Transverse colon (tissue), 4 donors: ENCODE results near the gene ANO7.

Experiments
- CTCF ChIP-seq, 5 experiments: fragments of 200-600 bp in 3 of 5; fragments of 450-650 bp in 2 of 5; sonication (generic) in 3 of 5; IDR thresholded peaks; 1 replicate in 2 of 5; 2 replicates in 3 of 5; pipeline ENCODE4 v1.5.1; 2016 to 2017; ENCODE audit warnings: antibody characterized with exemption in 5 of 5, inconsistent platforms in 3 of 5, mild to moderate bottlenecking in 2 of 5, moderate library complexity in 1 of 5
- POLR2A ChIP-seq: fragments of 450-650 bp; IDR thresholded peaks from one replicate; pipeline ENCODE4 v1.6.1; 2016; ENCODE audit warnings: antibody characterized with exemption, mild to moderate bottlenecking, moderate library complexity
- POLR2AphosphoS5 ChIP-seq, 3 donors: sonication (generic); formaldehyde crosslinking; IDR thresholded peaks; one replicate each; pipeline ENCODE4 v1.6.1; 2016; ENCODE audit warnings: antibody characterized with exemption in 3 of 3

- no peak for TF ChIP-seq POLR2AphosphoS5 (IDR thresholded peaks at IDR 0.05)
- no peak for TF ChIP-seq CTCF (IDR thresholded peaks at IDR 0.05)
- no peak for TF ChIP-seq POLR2A
These were observed 6.4 kb upstream of the ANO7 start for GRCh38 chr2:241182126-241182525.
